SK-N-SH (cell line): ENCODE data around the gene KCNC3. TPM values are rescaled to one million over a fixed set of nuclear protein-coding genes. Genes with fewer than 3 reads are reported as not detected.

Source experiments
- CTCF ChIA-PET: fragments of 300-600, 350-600 bp; formaldehyde crosslinking; extraction: SDS; loops from one replicate; lab custom pipeline; 2021; lab: Yijun Ruan, JAX
- POLR2A ChIA-PET: fragments of 350-600 bp; sonication (Branson Sonifier 250); formaldehyde crosslinking; extraction: SDS; loops from one replicate; lab custom pipeline; 2020; ENCODE audit warnings: antibody characterized with exemption, inconsistent platforms; lab: Yijun Ruan, JAX
- DNase-seq: peaks from one replicate; pipeline ENCODE4 v3.0.0; 2012
- H2AFZ ChIP-seq: fragments of 200-600 bp; sonication (generic); 2 replicates; pipeline ENCODE4 v1.8.1; 2016; ENCODE audit warnings: antibody characterized with exemption, mild to moderate bottlenecking, low read depth
- H3F3A ChIP-seq: fragments of 200-600 bp; sonication (generic); replicated peaks from 2 replicates; pipeline ENCODE3; 2016; ENCODE audit warnings: antibody characterized with exemption, mild to moderate bottlenecking; ENCODE audit not compliant: insufficient read depth
- H3K27ac ChIP-seq, 2 experiments: fragments of 200-500 bp in 1 of 2; fragments of 200-600 bp in 1 of 2; sonication (Bioruptor generic) in 1 of 2; sonication (generic), shearing (Covaris generic) in 1 of 2; 2 replicates each; pipeline versions ENCODE4 v1.5.1 to v1.6.1; 2014 to 2016; ENCODE audit warnings: low read depth in 2 of 2, inconsistent platforms in 1 of 2, low read length in 1 of 2, mild to moderate bottlenecking in 1 of 2, mixed read lengths in 1 of 2
- H3K27me3 ChIP-seq: fragments of 200-600 bp; sonication (generic), shearing (Covaris generic); 2 replicates; pipeline ENCODE4 v1.6.1; 2016; ENCODE audit warnings: mixed run types; ENCODE audit not compliant: insufficient read depth
- H3K36me3 ChIP-seq, 2 experiments: fragments of 200-500 bp in 1 of 2; fragments of 200-600 bp in 1 of 2; sonication (Bioruptor generic) in 1 of 2; sonication (generic) in 1 of 2; replicated peaks in 1 of 2; 2 replicates each; pipeline versions ENCODE3 to v1.5.1; 2014 to 2016; ENCODE audit warnings: low read length in 1 of 2, mild to moderate bottlenecking in 1 of 2; ENCODE audit not compliant: insufficient read depth in 2 of 2, control insufficient read depth in 1 of 2
- H3K4me1 ChIP-seq, 2 experiments: fragments of 200-500 bp in 1 of 2; fragments of 200-600 bp in 1 of 2; sonication (Bioruptor generic) in 1 of 2; sonication (generic), shearing (Covaris generic) in 1 of 2; 2 replicates each; pipeline versions ENCODE4 v1.5.1 to v1.6.1; 2014 to 2016; ENCODE audit warnings: low read depth in 1 of 2, low read length in 1 of 2, mixed run types in 1 of 2; ENCODE audit not compliant: insufficient read depth in 2 of 2, control insufficient read depth in 1 of 2
- H3K4me2 ChIP-seq: fragments of 200-600 bp; sonication (generic), shearing (Covaris generic); 2 replicates; pipeline ENCODE4 v1.6.1; 2017; ENCODE audit warnings: mixed run types
- H3K4me3 ChIP-seq, 2 experiments: fragments of 200-500 bp in 1 of 2; fragments of 200-600 bp in 1 of 2; sonication (Bioruptor generic) in 1 of 2; sonication (generic), shearing (Covaris generic) in 1 of 2; 2 replicates each; pipeline versions ENCODE4 v1.5.1 to v1.8.1; 2014 to 2016; ENCODE audit warnings: low read depth in 2 of 2, inconsistent platforms in 1 of 2, low read length in 1 of 2, mild to moderate bottlenecking in 1 of 2, mixed read lengths in 1 of 2, moderate library complexity in 1 of 2
- H3K79me2 ChIP-seq: fragments of 200-600 bp; sonication (generic); 2 replicates; pipeline ENCODE4 v1.8.1; 2017; ENCODE audit warnings: mild to moderate bottlenecking; ENCODE audit not compliant: insufficient read depth
- H3K9ac ChIP-seq: fragments of 200-600 bp; sonication (generic); 2 replicates; pipeline ENCODE4 v1.6.1; 2017; ENCODE audit warnings: mixed run types
- H3K9me2 ChIP-seq: fragments of 200-600 bp; sonication (generic); 2 replicates; pipeline ENCODE4 v1.6.1; 2017; ENCODE audit warnings: mixed run types
- H3K9me3 ChIP-seq: fragments of 200-600 bp; sonication (generic); 2 replicates; pipeline ENCODE4 v1.6.1; 2017; ENCODE audit warnings: mixed run types, mild to moderate bottlenecking, moderate library complexity
- H4K20me1 ChIP-seq: fragments of 200-600 bp; sonication (generic); 2 replicates; pipeline ENCODE4 v1.6.1; 2017; ENCODE audit warnings: mild to moderate bottlenecking, mixed run types; ENCODE audit not compliant: insufficient read depth
- CHD2 ChIP-seq: fragments of 150-350 bp; IDR thresholded peaks from 2 replicates; pipeline ENCODE4 v1.6.1; 2018; ENCODE audit warnings: low read length; ENCODE audit not compliant: partially characterized antibody
- EZH2phosphoT487 ChIP-seq: fragments of 200-600 bp; sonication (generic); IDR thresholded peaks from 2 replicates; pipeline ENCODE4 v1.6.1; 2017; ENCODE audit warnings: low read depth, mixed run types, mild to moderate bottlenecking, antibody characterized with exemption, moderate library complexity, borderline replicate concordance
- FOXJ3 ChIP-seq: sonication (generic); formaldehyde crosslinking; IDR thresholded peaks from 2 replicates; pipeline ENCODE4 v1.5.1; 2020; ENCODE audit warnings: mild to moderate bottlenecking, missing genetic modification reagents
- GABPA ChIP-seq: IDR thresholded peaks from 2 replicates; pipeline ENCODE4 v1.4.0; 2012; ENCODE audit warnings: low read depth, mild to moderate bottlenecking
- GATA2 ChIP-seq: sonication (generic); formaldehyde crosslinking; IDR thresholded peaks from 2 replicates; pipeline ENCODE4 v1.5.0; 2020; ENCODE audit warnings: mild to moderate bottlenecking, missing genetic modification reagents
- IRF3 ChIP-seq: fragments of 150-350 bp; IDR thresholded peaks from 2 replicates; pipeline ENCODE4 v1.6.1; 2016; ENCODE audit warnings: mild to moderate bottlenecking, low read depth, low read length
- JUND ChIP-seq: IDR thresholded peaks from 2 replicates; pipeline ENCODE4 v1.4.0; 2012
- MAX ChIP-seq: IDR thresholded peaks from 2 replicates; pipeline ENCODE4 v1.4.0; 2012; ENCODE audit warnings: low read depth
- NFIC ChIP-seq: IDR thresholded peaks from 2 replicates; pipeline ENCODE4 v1.4.0; 2012; ENCODE audit warnings: borderline replicate concordance
- NRF1 ChIP-seq: IDR thresholded peaks from 2 replicates; pipeline ENCODE4 v1.6.1; 2012; ENCODE audit warnings: low read depth, mild to moderate bottlenecking, low read length
- POLR2AphosphoS5 ChIP-seq: IDR thresholded peaks from 2 replicates; pipeline ENCODE4 v1.6.1; 2012; ENCODE audit warnings: low read depth, low read length
- RAD21 ChIP-seq: IDR thresholded peaks from 2 replicates; pipeline ENCODE4 v1.6.1; 2012; ENCODE audit warnings: mild to moderate bottlenecking, low read length
- RCOR1 ChIP-seq: fragments of 150-350 bp; IDR thresholded peaks from 2 replicates; pipeline ENCODE4 v1.6.1; 2017; ENCODE audit warnings: antibody characterized with exemption, low read length
- SMC3 ChIP-seq: IDR thresholded peaks from 2 replicates; pipeline ENCODE4 v1.6.1; 2012; ENCODE audit warnings: low read depth, low read length, improper control_type of control experiment
- TAF1 ChIP-seq: IDR thresholded peaks from 2 replicates; pipeline ENCODE4 v1.6.1; 2012; ENCODE audit warnings: low read depth, mild to moderate bottlenecking, low read length, moderate library complexity, borderline replicate concordance
- TCF12 ChIP-seq: IDR thresholded peaks from 2 replicates; pipeline ENCODE4 v1.4.0; 2012
- TEAD4 ChIP-seq: IDR thresholded peaks from 2 replicates; pipeline ENCODE4 v1.4.0; 2012; ENCODE audit warnings: mild to moderate bottlenecking, borderline replicate concordance; ENCODE audit not compliant: insufficient read depth
- ZBTB33 ChIP-seq: IDR thresholded peaks from 2 replicates; pipeline ENCODE4 v1.4.0; 2012; ENCODE audit warnings: low read depth, borderline replicate concordance
- WGBS: methylation state at CpG from one replicate; pipeline ENCODE4 v1.1.6; 2017; ENCODE audit warnings: low lambda C conversion rate; 5-methylcytosine and 5-hydroxymethylcytosine counted together
- polyA plus RNA-seq, 3 experiments: library from polyadenylated mRNA; depleted of rRNA; stranded (reverse); fragments of >200 nt; gene quantifications; 2 replicates each; pipeline ENCODE4 v1.2.3, GENCODE V29; 2012
- TF ChIP-seq, protein P1 (sequence below): IDR thresholded peaks from 2 replicates; pipeline ENCODE4; 2012

Gene KCNC3
- polyA plus RNA-seq, 1 of the 3 experiments (the other 2 are of a cell fraction) = 0.30 TPM

- Histone ChIP-seq H3K9me3 (no peaks in the 10 kb centered on the region), H3K79me2 (no peaks in the 10 kb centered on the region), H3K27ac (no peak overlapping the region), H3K9ac (no peak overlapping the region), H3K4me2 (no peak overlapping the region), H3F3A (no peaks in the 10 kb centered on the region), H4K20me1 (no peaks in the 10 kb centered on the region), H3K36me3 (no peaks in the 10 kb centered on the region), H3K4me1 (no peaks in the 10 kb centered on the region), H2AFZ (no peak overlapping the region), H3K27me3 (peaks cover 88% of the 10 kb centered on the region), H3K4me3 (no peak overlapping the region), H3K9me2 (no peaks in the 10 kb centered on the region)
- POLR2A ChIA-PET = no interaction called here
- CTCF ChIA-PET = interaction anchor here (0.9 to 1.2 kb wide), 2 partner anchors 17 to 40 kb away, joined by 3 to 4 read pairs; no protein-coding TSS in a partner anchor
- TF ChIP-seq TEAD4 = no peak
- no peak for TF ChIP-seq POLR2AphosphoS5
- TF ChIP-seq CHD2 = no peak
- no peak for TF ChIP-seq TCF12
- no peak for TF ChIP-seq GATA2 (CRISPR knock-in tag)
- TF ChIP-seq SMC3 = no peak
- TF ChIP-seq FOXJ3 (CRISPR knock-in tag) = no peak
- no peak for TF ChIP-seq GABPA
- TF ChIP-seq RCOR1 = no peak
- no peak for TF ChIP-seq IRF3
- TF ChIP-seq, protein P1, sequence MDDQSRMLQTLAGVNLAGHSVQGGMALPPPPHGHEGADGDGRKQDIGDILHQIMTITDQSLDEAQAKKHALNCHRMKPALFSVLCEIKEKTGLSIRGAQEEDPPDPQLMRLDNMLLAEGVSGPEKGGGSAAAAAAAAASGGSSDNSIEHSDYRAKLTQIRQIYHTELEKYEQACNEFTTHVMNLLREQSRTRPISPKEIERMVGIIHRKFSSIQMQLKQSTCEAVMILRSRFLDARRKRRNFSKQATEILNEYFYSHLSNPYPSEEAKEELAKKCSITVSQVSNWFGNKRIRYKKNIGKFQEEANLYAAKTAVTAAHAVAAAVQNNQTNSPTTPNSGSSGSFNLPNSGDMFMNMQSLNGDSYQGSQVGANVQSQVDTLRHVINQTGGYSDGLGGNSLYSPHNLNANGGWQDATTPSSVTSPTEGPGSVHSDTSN = no peak
- no peak for TF ChIP-seq NRF1
- no peak for TF ChIP-seq NFIC
- TF ChIP-seq TAF1 = no peak
- TF ChIP-seq EZH2phosphoT487 = no peak
- no peak for TF ChIP-seq ZBTB33
- no peak for TF ChIP-seq JUND
- no peak for TF ChIP-seq RAD21
- TF ChIP-seq MAX = no peak
- no peak for DNase-seq
- 35% methylated on average over 22 of the region's 26 CpGs for WGBS
Observed at GRCh38 chr19:50275577-50276368, 53.4 kb downstream of the KCNC3 start.
